ENCODE data around the gene ECM2.

ECM2 gene

GRCh38 chr9:92518199-92518598 is 17.6 kb downstream of the ECM2 start:
- DNase-seq, result no peak
- no peak overlapping the region for H3K4me3 ChIP-seq
- no peaks in the 10 kb centered on the region for H3K27me3 ChIP-seq
- peaks cover 0 to 7% (median 2%) of the 10 kb centered on the region in 4 donors for H3K4me1 ChIP-seq
- intact Hi-C loops (cut with DNase I; ENCODE audit: low total_unique reads), result no loop called here
- no peak overlapping the region for H3K27ac ChIP-seq
- peaks cover 24 to 42% (median 32%) of the 10 kb centered on the region in 3 donors for H3K36me3 ChIP-seq
- H3K9me3 ChIP-seq, result no peaks in the 10 kb centered on the region
- TF ChIP-seq CTCF (IDR thresholded peaks at IDR 0.05), result no peak

DNA sequence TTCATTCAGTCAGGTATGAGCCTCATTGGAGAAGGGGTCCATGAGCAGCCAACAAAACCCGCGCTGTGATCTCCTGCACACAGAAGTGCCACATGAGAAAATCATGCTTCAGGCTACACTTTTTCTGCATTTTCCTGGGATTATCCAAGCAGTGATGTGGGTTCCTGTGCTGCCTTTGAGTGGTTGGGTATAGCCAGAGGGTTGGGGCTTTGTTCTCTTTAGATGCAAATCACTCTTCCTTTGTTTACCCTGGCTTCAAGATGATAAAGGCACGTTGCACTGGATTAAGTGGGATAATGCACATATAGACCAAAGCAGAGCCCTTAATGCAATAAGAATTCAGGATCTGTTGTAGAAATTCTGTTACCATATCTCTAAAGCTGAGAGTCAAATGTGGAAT is 18.7 kb downstream of the ECM2 start:
- TF ChIP-seq CTCF (IDR thresholded peaks at IDR 0.05), result no peak
- Histone ChIP-seq H3K27ac (no peak overlapping the region), H3K27me3 (no peaks in the 10 kb centered on the region), H3K9me3 (no peaks in the 10 kb centered on the region), H3K4me3 (no peak overlapping the region), H3K4me1 (peaks cover 0 to 18% (median 12%) of the 10 kb centered on the region in 4 donors), H3K36me3 (peaks cover 24 to 37% (median 32%) of the 10 kb centered on the region in 3 donors)
- DNase-seq, result no peak
- intact Hi-C loops (cut with DNase I; ENCODE audit: low total_unique reads), result no loop called here

DNA sequence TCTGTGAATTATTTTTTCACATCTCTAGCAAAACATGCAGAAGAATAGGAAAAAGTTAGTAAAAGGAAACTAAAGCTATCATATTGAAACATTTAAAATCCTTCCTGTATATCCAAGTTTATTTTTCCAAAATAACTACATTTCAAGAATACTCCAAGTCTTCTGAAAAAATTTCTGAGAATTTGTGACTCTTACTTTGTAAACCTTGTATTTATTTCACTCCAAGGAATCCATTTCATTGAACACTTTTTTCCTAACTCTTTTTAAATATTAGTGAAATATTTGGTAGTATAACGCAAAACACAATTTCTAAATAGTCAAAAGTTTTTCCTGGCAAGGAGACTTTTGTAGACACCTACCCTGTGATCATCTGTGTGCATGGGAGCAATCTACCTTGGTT is 19.3 kb downstream of the ECM2 start:
- no peak overlapping the region for H3K4me3 ChIP-seq
- no peaks in the 10 kb centered on the region for H3K27me3 ChIP-seq
- peaks cover 24 to 33% (median 30%) of the 10 kb centered on the region in 3 donors for H3K36me3 ChIP-seq
- H3K27ac ChIP-seq, result no peak overlapping the region
- no peak for DNase-seq
- H3K9me3 ChIP-seq, result no peaks in the 10 kb centered on the region
- peaks cover 0 to 22% (median 13%) of the 10 kb centered on the region in 4 donors for H3K4me1 ChIP-seq
- no peak for TF ChIP-seq CTCF (IDR thresholded peaks at IDR 0.05)
- intact Hi-C loops (cut with DNase I; ENCODE audit: low total_unique reads), result no loop called here

DNA sequence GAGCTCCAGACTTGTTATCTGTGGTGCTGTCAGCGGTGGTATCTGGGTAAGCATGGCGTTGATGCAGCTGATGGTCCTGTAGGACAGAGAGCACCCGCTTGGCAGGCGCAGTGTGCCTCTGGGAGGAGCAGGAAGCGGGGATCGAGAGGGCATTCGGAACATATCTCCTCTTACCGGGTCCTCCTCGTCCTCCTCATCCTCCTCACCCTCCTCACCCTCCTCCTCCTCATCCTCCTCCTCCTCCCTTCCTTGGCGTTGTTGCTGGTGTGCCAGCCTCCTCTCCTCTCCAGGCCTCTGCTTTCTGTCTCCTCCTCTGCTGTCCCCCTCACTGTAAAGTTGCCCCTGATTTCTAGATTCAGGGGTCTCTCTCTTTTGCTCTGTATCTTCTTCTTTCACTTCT is 21.2 kb downstream of the ECM2 start:
- Histone ChIP-seq H3K4me3 (no peak overlapping the region), H3K27me3 (no peaks in the 10 kb centered on the region), H3K4me1 (peaks cover 0 to 22% (median 13%) of the 10 kb centered on the region in 4 donors), H3K36me3 (peaks cover 14 to 22% (median 19%) of the 10 kb centered on the region in 3 donors), H3K27ac (peak overlapping the region; percentile 35 to 65), H3K9me3 (no peaks in the 10 kb centered on the region)
- intact Hi-C loops (cut with DNase I; ENCODE audit: low total_unique reads), result no loop called here
- TF ChIP-seq CTCF (IDR thresholded peaks at IDR 0.05), result no peak
- no peak for DNase-seq

GRCh38 chr9:92513349-92513748 is 22.4 kb downstream of the ECM2 start:
- H3K27ac ChIP-seq, result peak overlapping the region; percentile 65 to 70
- intact Hi-C loops (cut with DNase I; ENCODE audit: low total_unique reads), result no loop called here
- H3K4me3 ChIP-seq, result no peak overlapping the region
- peaks cover 14 to 22% (median 16%) of the 10 kb centered on the region in 3 donors for H3K36me3 ChIP-seq
- no peak for DNase-seq
- H3K27me3 ChIP-seq, result no peaks in the 10 kb centered on the region
- H3K9me3 ChIP-seq, result no peaks in the 10 kb centered on the region
- TF ChIP-seq CTCF (IDR thresholded peaks at IDR 0.05), result no peak
- H3K4me1 ChIP-seq, result peaks cover 0 to 32% (median 15%) of the 10 kb centered on the region in 4 donors

- Histone ChIP-seq H3K36me3 (peaks cover 14 to 16% (median 14%) of the 10 kb centered on the region in 3 donors), H3K27ac (peak overlapping the region; percentile 65 to 70), H3K4me1 (peaks cover 0 to 39% (median 22%) of the 10 kb centered on the region in 4 donors), H3K27me3 (no peaks in the 10 kb centered on the region), H3K4me3 (no peak overlapping the region), H3K9me3 (no peaks in the 10 kb centered on the region)
- intact Hi-C loops (cut with DNase I; ENCODE audit: low total_unique reads), result no loop called here
- no peak for TF ChIP-seq CTCF (IDR thresholded peaks at IDR 0.05)
- no peak for DNase-seq
These were observed 23.2 kb downstream of the ECM2 start for GRCh38 chr9:92512622-92513021.

Measured in tibial artery (tissue), 4 donors.